ENCODE measurements around the gene ZNF17. TPM values are rescaled to one million over a fixed set of nuclear protein-coding genes. Genes with fewer than 3 reads are reported as not detected.
"Not testable (repeated sequence)": the region's sequence is repeated elsewhere in the genome, so short reads cannot be mapped to it uniquely, and the experiment has no call there.

The ZNF17 gene
- total and polyA plus RNA-seq, 2 donors (not counting 1 experiment from before 2014, with no cell fraction given), result 9.9 to 25.8 TPM

DNA sequence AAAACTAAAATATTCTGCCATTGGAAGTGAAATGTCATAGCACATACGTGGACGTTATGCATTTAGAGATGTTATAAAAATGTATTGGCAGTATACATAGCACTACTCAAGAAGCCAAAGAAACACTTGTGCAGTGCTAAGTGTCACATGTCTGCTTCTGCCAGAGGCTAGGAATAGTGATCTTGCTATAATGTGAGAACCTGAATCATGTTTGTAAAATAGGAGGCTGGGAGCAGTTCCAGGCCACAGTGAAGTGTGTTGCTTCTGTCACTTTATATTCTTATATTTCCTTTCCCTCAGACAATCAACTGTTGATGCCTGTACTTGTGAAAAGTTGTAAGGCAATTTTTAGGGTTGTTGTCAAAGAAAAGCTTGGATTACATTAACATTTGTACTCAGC, 44.2 kb upstream of the ZNF17 start:
- Histone ChIP-seq H3K36me3 (replicated peaks in 1 of 2; ENCODE audit: control extremely low read depth in 1 of 2, control insufficient read depth in 1 of 2, extremely low read depth in 1 of 2, insufficient read depth in 2 of 2, low read length in 1 of 2) (peaks cover 0 to 5% of the 10 kb centered on the region in 2 experiments), H3K27me3 (replicated peaks in 1 of 4; ENCODE audit: control extremely low read depth in 1 of 4, control insufficient read depth in 3 of 4, insufficient read depth in 4 of 4, low read length in 3 of 4) (no peaks in the 10 kb centered on the region), H3K27ac (ENCODE audit: low read length in 2 of 2) (no peak overlapping the region), H2AFZ (ENCODE audit: insufficient read depth, low read depth, low read length, poor library complexity, severe bottlenecking) (no peak overlapping the region), H3K9ac (ENCODE audit: low read length) (no peak overlapping the region), H3K4me1 (ENCODE audit: control insufficient read depth in 2 of 2, insufficient read depth in 2 of 2, low read length in 2 of 2) (peaks cover 10 to 15% of the 10 kb centered on the region in 2 donors), H4K20me1 (ENCODE audit: control insufficient read depth, insufficient read depth, low read length, poor library complexity, severe bottlenecking) (no peaks in the 10 kb centered on the region), H3K9me3 (ENCODE audit: control extremely low read depth in 1 of 3, control insufficient read depth in 2 of 3, insufficient read depth in 1 of 3, low read length in 2 of 3) (peaks cover 0 to 15% (median 0%) of the 10 kb centered on the region in 3 donors), H3K79me2 (ENCODE audit: control insufficient read depth, insufficient read depth, low read length) (peaks cover 24% of the 10 kb centered on the region), H3K4me3 (ENCODE audit: control extremely low read depth in 1 of 5, extremely low read depth in 1 of 5, insufficient read depth in 1 of 5, low read depth in 2 of 5, low read length in 4 of 5) (no peak overlapping the region), H3K4me2 (replicated peaks; ENCODE audit: low read depth, low read length, poor library complexity, severe bottlenecking) (no peak overlapping the region)
- WGBS (ENCODE audit: insufficient coverage), result no CpG with 5 or more reads among the region's 2 CpGs
- no peak for ATAC-seq (ENCODE audit: low read depth)
- CTCF ChIA-PET, result no interaction called here
- Mint-ChIP-seq H3K4me1 (peaks cover 16% of the 10 kb centered on the region), H3K4me3 (no peak overlapping the region), H3K27me3 (no peaks in the 10 kb centered on the region), H3K27ac (no peak overlapping the region), H3K9me3 (ENCODE audit: insufficient read depth) (no peaks in the 10 kb centered on the region)
- DNase-seq, result no peak
- intact Hi-C loops (cut with micrococcal nuclease), result no loop called here
- TF ChIP-seq, protein P1, sequence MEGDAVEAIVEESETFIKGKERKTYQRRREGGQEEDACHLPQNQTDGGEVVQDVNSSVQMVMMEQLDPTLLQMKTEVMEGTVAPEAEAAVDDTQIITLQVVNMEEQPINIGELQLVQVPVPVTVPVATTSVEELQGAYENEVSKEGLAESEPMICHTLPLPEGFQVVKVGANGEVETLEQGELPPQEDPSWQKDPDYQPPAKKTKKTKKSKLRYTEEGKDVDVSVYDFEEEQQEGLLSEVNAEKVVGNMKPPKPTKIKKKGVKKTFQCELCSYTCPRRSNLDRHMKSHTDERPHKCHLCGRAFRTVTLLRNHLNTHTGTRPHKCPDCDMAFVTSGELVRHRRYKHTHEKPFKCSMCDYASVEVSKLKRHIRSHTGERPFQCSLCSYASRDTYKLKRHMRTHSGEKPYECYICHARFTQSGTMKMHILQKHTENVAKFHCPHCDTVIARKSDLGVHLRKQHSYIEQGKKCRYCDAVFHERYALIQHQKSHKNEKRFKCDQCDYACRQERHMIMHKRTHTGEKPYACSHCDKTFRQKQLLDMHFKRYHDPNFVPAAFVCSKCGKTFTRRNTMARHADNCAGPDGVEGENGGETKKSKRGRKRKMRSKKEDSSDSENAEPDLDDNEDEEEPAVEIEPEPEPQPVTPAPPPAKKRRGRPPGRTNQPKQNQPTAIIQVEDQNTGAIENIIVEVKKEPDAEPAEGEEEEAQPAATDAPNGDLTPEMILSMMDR (IDR thresholded peaks at IDR 0.05), result no peak
- TF ChIP-seq EZH2 (IDR thresholded peaks at IDR 0.05; ENCODE audit: borderline replicate concordance, insufficient read depth, low read depth, low read length, poor library complexity, severe bottlenecking), result no peak
- POLR2A ChIA-PET, result no interaction called here

DNA sequence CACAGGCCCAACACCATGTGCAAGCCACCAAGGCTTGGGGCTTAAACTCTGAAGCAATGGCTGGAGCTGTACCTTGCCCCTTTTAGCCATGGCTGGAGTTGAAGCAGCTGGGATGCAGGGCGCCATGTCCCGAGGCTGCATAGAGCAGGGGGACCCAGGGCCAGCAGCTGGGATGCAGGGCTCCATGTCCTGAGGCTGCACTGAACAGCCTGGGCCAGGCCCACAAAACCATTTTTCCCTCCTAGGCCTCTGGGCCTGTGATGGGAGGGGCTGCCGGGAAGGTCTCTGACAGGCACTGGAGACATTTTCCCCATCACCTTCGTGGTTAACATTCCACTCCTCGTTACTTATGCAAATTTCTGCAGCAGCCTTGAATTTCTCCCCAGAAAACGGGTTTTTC, 36.8 kb upstream of the ZNF17 start:
- Histone ChIP-seq H3K4me2 (replicated peaks; ENCODE audit: low read depth, low read length, poor library complexity, severe bottlenecking) (no peak overlapping the region), H3K79me2 (ENCODE audit: control insufficient read depth, insufficient read depth, low read length) (peaks cover 5% of the 10 kb centered on the region), H4K20me1 (ENCODE audit: control insufficient read depth, insufficient read depth, low read length, poor library complexity, severe bottlenecking) (no peaks in the 10 kb centered on the region), H3K36me3 (replicated peaks in 1 of 2; ENCODE audit: control extremely low read depth in 1 of 2, control insufficient read depth in 1 of 2, extremely low read depth in 1 of 2, insufficient read depth in 2 of 2, low read length in 1 of 2) (peaks cover 5 to 49% of the 10 kb centered on the region in 2 experiments), H3K27me3 (replicated peaks in 1 of 4; ENCODE audit: control extremely low read depth in 1 of 4, control insufficient read depth in 3 of 4, insufficient read depth in 4 of 4, low read length in 3 of 4) (no peaks in the 10 kb centered on the region), H3K9ac (ENCODE audit: low read length) (no peak overlapping the region), H2AFZ (ENCODE audit: insufficient read depth, low read depth, low read length, poor library complexity, severe bottlenecking) (no peak overlapping the region), H3K9me3 (ENCODE audit: control extremely low read depth in 1 of 3, control insufficient read depth in 2 of 3, insufficient read depth in 1 of 3, low read length in 2 of 3) (peaks cover 11 to 32% (median 30%) of the 10 kb centered on the region in 3 donors), H3K4me1 (ENCODE audit: control insufficient read depth in 2 of 2, insufficient read depth in 2 of 2, low read length in 2 of 2) (no peaks in the 10 kb centered on the region), H3K27ac (ENCODE audit: low read length in 2 of 2) (no peak overlapping the region), H3K4me3 (ENCODE audit: control extremely low read depth in 1 of 5, extremely low read depth in 1 of 5, insufficient read depth in 1 of 5, low read depth in 2 of 5, low read length in 4 of 5) (no peak overlapping the region)
- no peaks in the 10 kb centered on the region for H3K4me1 Mint-ChIP-seq
- intact Hi-C loops (cut with micrococcal nuclease), result no loop called here
- WGBS (ENCODE audit: insufficient coverage), result 95% methylated on average over 6 of the region's 6 CpGs
- no peak overlapping the region for H3K4me3 Mint-ChIP-seq
- H3K27ac Mint-ChIP-seq, result no peak overlapping the region
- DNase-seq (no peak), ATAC-seq (ENCODE audit: low read depth) (no peak)
- peaks cover 12% of the 10 kb centered on the region for H3K9me3 Mint-ChIP-seq (ENCODE audit: insufficient read depth)
- ChIA-PET POLR2A (no interaction called here), CTCF (no interaction called here)
- TF ChIP-seq, protein P1 (IDR thresholded peaks at IDR 0.05), result no peak
- no peak for TF ChIP-seq EZH2 (IDR thresholded peaks at IDR 0.05; ENCODE audit: borderline replicate concordance, insufficient read depth, low read depth, low read length, poor library complexity, severe bottlenecking)
- no peaks in the 10 kb centered on the region for H3K27me3 Mint-ChIP-seq

DNA sequence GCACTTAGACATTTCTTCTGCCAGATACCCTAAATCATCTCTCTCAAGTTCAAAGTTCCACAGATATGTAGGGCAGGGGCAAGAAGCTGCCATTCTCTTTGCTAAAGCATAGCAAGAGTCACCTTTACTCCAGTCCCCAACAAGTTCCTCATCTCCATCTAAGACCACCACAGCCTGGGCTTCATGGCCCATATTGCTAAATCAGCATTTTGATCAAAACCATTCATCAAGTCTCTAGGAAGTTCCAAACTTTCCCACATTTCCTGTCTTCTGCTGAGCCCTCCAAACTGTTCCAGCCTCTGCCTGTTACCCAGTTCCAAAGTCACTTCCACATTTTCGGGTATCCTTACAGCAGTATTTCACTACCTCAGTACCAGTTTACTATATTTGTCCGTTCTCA, 36.3 kb upstream of the ZNF17 start:
- no CpG with 5 or more reads among the region's 2 CpGs for WGBS (ENCODE audit: insufficient coverage)
- H3K27ac Mint-ChIP-seq; H3K4me2 ChIP-seq (replicated peaks; ENCODE audit: low read depth, low read length, poor library complexity, severe bottlenecking); H3K4me3 ChIP-seq (ENCODE audit: control extremely low read depth in 1 of 5, extremely low read depth in 1 of 5, insufficient read depth in 1 of 5, low read depth in 2 of 5, low read length in 4 of 5); H2AFZ ChIP-seq (ENCODE audit: insufficient read depth, low read depth, low read length, poor library complexity, severe bottlenecking); H3K79me2 ChIP-seq (ENCODE audit: control insufficient read depth, insufficient read depth, low read length); POLR2A ChIA-PET; H3K27ac ChIP-seq (ENCODE audit: low read length in 2 of 2); H3K4me3 Mint-ChIP-seq; H3K27me3 ChIP-seq (replicated peaks in 1 of 4; ENCODE audit: control extremely low read depth in 1 of 4, control insufficient read depth in 3 of 4, insufficient read depth in 4 of 4, low read length in 3 of 4); H3K27me3 Mint-ChIP-seq; DNase-seq; H3K4me1 ChIP-seq (ENCODE audit: control insufficient read depth in 2 of 2, insufficient read depth in 2 of 2, low read length in 2 of 2); H3K9ac ChIP-seq (ENCODE audit: low read length); H4K20me1 ChIP-seq (ENCODE audit: control insufficient read depth, insufficient read depth, low read length, poor library complexity, severe bottlenecking); ATAC-seq (ENCODE audit: low read depth); intact Hi-C loops (cut with micrococcal nuclease); H3K4me1 Mint-ChIP-seq: not testable (repeated sequence)
- Histone ChIP-seq H3K9me3 (ENCODE audit: control extremely low read depth in 1 of 3, control insufficient read depth in 2 of 3, insufficient read depth in 1 of 3, low read length in 2 of 3) (peaks cover 11 to 37% (median 33%) of the 10 kb centered on the region in 3 donors), H3K36me3 (replicated peaks in 1 of 2; ENCODE audit: control extremely low read depth in 1 of 2, control insufficient read depth in 1 of 2, extremely low read depth in 1 of 2, insufficient read depth in 2 of 2, low read length in 1 of 2) (peaks cover 5 to 49% of the 10 kb centered on the region in 2 experiments)
- peaks cover 16% of the 10 kb centered on the region for H3K9me3 Mint-ChIP-seq (ENCODE audit: insufficient read depth)
- CTCF ChIA-PET, result interaction anchor here (0.6 kb wide), 1 partner anchor 215 kb away, joined by 3 read pairs; no protein-coding TSS in a partner anchor
